HG03280 (cell line): ENCODE data around the gene RGS10.

Experiments
- ATAC-seq: cut with Tn5 transposase; IDR thresholded peaks from one replicate; pipeline ENCODE4 v1.9.1; 2021; ENCODE audit warnings: mild to moderate bottlenecking, moderate library complexity; ENCODE audit not compliant: unreplicated experiment

Gene RGS10

GRCh38 chr10:119520283-119520682, 22.2 kb downstream of the RGS10 start:
- no peak for ATAC-seq

- no peak for ATAC-seq
These were observed 23.6 kb downstream of the RGS10 start for GRCh38 chr10:119518936-119519335.

- ATAC-seq = peak; percentile 17
These were observed 24.3 kb downstream of the RGS10 start for GRCh38 chr10:119518176-119518575.

GRCh38 chr10:119517235-119518141, 25.0 kb downstream of the RGS10 start:
- ATAC-seq = peak; percentile 57

GRCh38 chr10:119516381-119517234, 25.9 kb downstream of the RGS10 start:
- peak; percentile 62 for ATAC-seq

GRCh38 chr10:119515511-119516045, 26.9 kb downstream of the RGS10 start:
- ATAC-seq = no peak

GRCh38 chr10:119514819-119515218, 27.7 kb downstream of the RGS10 start:
- ATAC-seq = no peak

GRCh38 chr10:119511828-119512515, 30.5 kb downstream of the RGS10 start:
- no peak for ATAC-seq

- no peak for ATAC-seq
These were observed 32.5 kb downstream of the RGS10 start for GRCh38 chr10:119509909-119510451.

- ATAC-seq = no peak
These were observed 35.4 kb downstream of the RGS10 start for GRCh38 chr10:119507115-119507514.

GRCh38 chr10:119505588-119506315, 36.8 kb downstream of the RGS10 start:
- ATAC-seq = no peak

GRCh38 chr10:119505131-119505551, 37.4 kb downstream of the RGS10 start:
- no peak for ATAC-seq

GRCh38 chr10:119504651-119505050, 37.9 kb downstream of the RGS10 start:
- ATAC-seq = no peak

GRCh38 chr10:119503821-119504220, 38.7 kb downstream of the RGS10 start:
- ATAC-seq = no peak

GRCh38 chr10:119502618-119503155, 39.8 kb downstream of the RGS10 start:
- no peak for ATAC-seq

GRCh38 chr10:119502209-119502608, 40.3 kb downstream of the RGS10 start:
- no peak for ATAC-seq

- no peak for ATAC-seq
These were observed 40.8 kb downstream of the RGS10 start for GRCh38 chr10:119501690-119502089.

- no peak for ATAC-seq
These were observed 41.7 kb downstream of the RGS10 start for GRCh38 chr10:119500821-119501220.

GRCh38 chr10:119500123-119500795, 42.3 kb downstream of the RGS10 start:
- ATAC-seq = no peak
